GM19025 (cell line): ENCODE measurements around the gene AURKB.
"Not testable (repeated sequence)": the region's sequence is repeated elsewhere in the genome, so short reads cannot be mapped to it uniquely, and the experiment has no call there.

ENCODE experiments used
- ATAC-seq: cut with Tn5 transposase; IDR thresholded peaks from one replicate; pipeline ENCODE4 v1.9.1; 2021; ENCODE audit warnings: mild to moderate bottlenecking, low read depth, moderate library complexity; ENCODE audit not compliant: unreplicated experiment

Gene AURKB

DNA sequence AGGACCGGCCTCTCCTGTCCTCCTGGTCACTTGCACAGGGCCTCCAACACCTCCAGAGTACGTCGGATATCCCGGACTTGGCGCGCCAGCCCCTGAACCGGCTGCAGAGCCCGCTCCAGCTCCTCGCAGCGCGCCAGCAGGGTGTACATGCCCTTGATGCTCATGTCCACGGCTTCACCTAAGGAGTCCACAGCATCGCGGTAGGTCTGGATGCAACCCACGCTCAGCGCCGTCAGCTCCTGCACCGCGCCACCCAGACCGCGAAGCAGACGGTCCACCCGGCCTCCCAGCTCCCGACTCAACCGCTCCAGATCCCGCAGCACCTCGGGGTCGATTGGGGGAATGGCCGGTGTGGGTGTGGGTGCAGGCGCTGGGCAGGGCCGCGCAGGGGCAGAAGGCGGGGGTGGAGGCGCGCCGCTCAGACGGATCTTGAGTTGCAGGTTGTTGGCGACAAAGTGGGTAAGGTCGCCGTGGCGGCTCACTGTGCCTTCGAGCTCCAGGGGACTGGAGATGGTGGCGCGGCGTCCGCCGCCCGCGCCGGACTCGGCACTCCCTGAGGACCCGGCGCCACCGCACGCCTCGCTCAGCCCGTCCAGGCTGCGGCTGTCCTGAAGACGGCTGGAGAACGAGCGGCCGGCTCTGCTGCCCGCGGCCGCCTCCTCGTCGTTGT lies 21.2 kb downstream of the AURKB start:
- no peak for ATAC-seq

GRCh38 chr17:8188263-8188839 lies 22.0 kb downstream of the AURKB start:
- no peak for ATAC-seq

GRCh38 chr17:8187517-8188262 lies 22.7 kb downstream of the AURKB start:
- ATAC-seq = no peak

DNA sequence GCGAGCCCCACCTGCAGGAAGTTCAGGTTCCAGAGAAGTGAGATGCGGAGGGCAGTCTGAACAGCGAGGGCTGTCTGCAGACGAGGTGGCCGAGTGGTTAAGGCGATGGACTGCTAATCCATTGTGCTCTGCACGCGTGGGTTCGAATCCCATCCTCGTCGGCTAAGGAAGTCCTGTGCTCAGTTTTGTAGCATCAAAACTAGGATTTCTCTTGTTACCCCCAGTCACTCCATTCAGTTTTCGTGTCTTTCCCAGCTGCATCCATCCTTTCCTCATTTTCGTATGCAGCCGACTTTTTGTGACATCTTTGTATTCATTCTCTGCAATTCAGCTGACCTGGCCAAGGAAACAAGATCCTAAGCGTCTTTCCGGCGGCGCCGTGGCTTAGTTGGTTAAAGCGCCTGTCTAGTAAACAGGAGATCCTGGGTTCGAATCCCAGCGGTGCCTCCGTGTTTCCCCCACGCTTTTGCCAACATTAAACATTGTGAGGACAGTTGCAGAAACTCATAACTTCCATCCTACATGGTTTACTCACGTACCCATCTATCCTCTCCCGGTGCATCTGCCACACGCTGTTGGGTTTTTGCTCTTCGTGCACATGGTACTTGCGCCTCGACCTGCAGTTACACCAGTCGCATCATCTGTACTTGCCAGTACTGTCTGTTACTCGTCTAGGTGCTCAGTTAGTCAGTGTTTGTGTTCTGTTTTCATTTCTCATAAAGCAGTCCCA lies 23.4 kb downstream of the AURKB start:
- no peak for ATAC-seq

DNA sequence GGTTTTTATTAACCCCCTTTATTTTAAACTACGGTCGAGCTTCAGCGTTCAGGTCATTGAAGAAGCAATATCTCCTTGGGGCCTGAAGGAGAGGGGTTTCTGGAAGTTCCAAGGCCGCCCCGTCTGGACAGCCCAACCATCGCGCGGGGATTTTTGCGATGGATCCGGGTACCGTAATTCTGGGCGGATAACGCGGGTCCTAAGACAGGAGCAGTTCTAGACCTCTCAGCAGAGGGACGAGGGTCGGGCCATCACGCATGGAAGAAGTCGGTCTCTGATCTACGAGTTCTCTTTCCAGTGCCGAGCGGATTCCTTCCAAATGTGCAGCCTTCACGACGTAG lies 24.0 kb downstream of the AURKB start:
- ATAC-seq = no peak

DNA sequence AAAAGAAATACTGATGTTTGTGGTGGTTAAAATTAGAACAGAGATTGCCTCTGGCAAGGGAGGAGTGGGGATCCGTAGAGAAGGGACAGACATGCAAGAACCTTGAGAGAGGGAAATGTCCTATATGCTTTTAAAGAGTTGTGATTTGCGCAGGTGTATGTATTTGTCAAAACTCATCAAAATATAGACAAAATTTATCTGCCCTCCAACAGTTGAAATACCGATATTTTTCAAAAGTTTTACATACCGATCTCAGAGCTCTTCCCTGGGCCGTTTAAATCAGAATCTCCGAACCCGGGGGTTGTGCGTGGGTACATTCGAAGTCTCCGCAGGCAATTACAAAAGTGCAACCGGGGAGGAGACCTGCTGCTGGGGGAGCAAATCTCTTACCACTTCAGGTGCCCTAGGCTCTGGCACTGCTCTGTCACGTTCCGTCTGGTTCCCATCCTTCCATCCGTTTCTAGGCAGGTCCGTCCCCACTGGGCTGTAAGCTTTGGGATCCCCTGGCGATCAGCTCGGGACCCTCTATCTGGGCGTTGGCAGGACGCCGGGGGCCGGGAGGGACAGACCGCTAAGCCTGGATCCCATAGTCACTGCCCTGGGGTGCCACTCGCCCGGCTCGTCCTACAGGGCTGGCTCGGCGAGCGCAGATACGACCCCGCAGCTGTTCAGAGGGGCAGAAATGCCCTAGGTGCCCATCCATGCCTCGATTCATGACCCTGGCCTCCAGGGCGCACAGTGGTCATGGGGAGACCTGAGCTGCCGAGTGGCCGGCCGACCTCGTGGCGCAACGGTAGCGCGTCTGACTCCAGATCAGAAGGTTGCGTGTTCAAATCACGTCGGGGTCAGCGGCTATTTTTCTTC lies 24.6 kb downstream of the AURKB start:
- no peak for ATAC-seq

GRCh38 chr17:8176998-8177731 lies 33.2 kb downstream of the AURKB start:
- ATAC-seq = no peak

DNA sequence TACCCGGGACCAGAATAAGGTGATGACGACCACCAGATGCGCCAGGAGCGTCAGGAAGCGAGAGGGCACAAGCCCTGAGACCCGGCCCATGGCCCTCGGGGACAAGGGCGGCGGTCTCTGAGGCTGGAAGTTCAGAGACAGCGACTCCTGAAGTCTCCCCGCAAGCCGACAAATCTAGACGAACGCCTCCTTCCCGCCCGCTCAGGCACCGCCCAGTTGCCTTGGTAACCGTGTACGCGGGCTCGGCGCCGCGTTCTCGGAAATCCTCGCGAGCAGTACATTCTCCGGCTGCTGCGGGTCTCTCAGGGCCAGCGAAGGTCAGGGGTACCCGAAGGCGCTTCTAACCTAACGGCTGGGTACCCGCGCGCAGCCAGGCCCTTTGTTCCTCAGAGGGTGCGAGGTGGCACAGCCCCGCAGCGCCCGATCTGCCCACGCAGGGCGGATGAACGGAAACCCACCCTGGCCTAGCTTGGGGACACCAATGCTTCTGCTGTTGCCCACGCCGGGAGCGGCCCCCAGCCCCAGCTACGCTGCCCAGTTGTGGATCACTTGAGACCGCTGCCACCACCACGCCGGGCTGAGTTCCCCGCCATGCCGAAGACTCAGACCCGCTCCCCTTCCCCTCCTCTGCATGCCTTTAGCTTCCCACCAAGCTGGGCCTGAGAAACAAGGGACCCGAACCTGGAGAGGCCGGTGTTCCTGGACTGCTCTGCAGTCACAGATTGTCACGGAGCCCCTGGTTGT lies 34.0 kb downstream of the AURKB start, which contains the start of gene TMEM107:
TSS of gene TMEM107 (minus strand) at position 184 of the 744 bp plus-strand sequence. CDS start at position 90, 94 bp downstream.
- ATAC-seq = peak; percentile 43

- ATAC-seq = peak; percentile 3
Observed at GRCh38 chr17:8175795-8176196, 34.6 kb downstream of the AURKB start.

DNA sequence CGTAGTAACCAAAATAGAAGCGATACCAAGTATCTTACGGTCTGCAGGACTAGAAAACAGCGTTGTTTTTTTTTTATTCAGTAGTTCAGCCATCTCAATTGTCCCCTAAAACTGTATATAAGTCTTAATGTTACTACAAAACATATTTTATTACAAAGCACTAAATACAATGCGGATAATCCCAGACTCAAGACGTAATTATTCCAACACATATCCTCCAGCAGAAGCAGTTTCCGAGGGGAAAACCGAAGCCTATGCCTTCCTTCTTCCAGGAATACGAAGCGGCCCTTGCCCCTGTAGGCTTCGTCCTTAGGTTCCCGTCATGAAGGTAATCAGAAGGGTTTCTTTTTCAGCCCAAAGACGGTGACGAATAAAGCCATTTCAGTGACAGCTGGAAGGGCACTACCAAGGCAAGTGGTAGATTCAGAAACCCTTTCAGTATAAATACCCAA lies 36.5 kb downstream of the AURKB start:
- no peak for ATAC-seq

DNA sequence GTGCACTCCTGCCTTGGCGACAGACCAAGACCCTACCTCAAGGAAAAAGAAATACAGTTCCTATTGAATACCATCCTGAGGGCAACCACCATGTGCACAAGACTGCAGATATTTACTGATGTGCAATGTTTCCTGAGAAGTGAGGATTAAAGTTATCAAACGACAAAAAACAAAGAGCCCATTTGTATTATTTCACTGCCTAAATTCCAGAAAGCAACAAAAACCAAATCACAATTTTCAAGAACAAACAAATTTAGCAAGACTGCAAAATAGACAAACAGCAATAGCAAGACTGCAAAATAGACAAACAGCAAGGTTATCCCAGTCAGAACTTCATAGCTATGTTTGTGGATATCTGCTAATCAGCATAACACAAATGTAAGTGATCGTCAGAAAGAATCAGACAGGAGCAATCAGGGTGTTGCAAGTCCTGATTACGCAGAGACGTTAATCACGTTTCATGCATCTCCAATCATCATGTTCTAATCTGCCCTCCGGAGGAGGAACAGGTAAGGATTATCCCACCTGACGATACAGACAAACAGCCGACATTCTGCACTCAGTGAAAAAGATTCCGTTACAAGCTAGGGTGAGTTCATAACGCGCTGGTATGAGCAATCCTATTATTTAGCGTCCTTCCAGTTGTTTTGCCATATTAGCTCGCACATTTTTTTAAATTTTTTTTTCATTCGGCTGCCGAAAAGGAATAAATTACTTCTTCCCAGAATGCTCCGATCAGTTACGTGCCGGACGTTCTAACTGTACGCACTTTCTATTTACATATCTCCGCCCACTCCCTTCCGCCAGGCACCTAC lies 37.1 kb downstream of the AURKB start:
- peak; percentile 66 for ATAC-seq

DNA sequence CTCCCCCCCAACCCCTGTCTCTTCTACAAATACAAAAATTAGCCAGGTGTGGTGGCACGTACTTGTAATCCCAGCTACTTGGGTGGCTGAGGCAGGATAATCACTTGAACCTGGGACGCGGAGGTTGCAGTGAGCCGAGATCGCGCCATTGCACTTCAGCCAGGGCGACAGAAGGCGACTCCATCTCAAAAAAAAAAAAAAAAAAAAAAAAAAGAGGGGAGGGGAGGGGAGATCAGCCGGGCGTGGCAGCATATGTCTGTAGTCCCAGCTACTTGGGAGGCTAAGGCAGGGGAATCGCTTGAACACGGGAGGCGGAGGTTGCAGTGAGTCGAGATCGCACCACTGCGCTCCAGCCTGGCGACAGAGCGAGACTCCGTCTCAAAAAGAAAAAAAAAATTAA lies 40.2 kb downstream of the AURKB start:
- ATAC-seq = not testable (repeated sequence)

GRCh38 chr17:8167526-8167925 lies 42.8 kb downstream of the AURKB start:
- ATAC-seq = no peak

DNA sequence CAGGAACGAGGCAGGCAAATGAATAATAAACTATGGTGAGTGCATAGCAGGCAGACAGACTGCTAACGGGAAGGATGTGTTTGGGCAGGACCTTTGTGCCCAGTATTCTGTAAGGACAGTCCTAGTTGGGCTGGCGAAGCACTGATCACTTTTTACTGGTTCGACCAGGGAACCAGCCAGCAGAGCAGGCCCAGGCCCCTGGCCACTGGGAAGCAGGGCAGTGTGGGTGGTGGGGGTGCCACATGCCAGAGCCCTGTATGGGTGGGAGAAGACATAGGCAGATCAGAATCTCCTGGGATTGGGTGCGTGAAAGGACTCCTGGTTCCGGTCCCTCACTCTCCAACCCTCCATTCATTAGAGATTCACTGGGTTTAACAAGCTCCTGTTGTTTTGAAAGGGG lies 43.6 kb downstream of the AURKB start:
- ATAC-seq = no peak

DNA sequence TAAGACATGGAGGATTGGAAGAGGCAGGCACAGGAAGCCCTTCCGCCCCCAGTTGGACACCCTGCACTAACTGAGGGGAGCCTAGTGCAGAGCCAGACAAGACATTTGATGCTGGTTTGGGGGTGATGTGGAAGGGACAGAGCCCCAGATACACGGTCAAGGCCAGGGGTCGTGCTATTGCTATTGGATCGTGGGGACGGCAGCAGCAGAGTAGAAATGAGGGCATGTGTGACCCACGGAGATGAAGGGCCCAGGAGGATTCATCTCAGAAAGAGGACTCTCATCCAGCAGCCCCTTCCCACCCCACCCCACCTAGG lies 45.6 kb downstream of the AURKB start:
- no peak for ATAC-seq

DNA sequence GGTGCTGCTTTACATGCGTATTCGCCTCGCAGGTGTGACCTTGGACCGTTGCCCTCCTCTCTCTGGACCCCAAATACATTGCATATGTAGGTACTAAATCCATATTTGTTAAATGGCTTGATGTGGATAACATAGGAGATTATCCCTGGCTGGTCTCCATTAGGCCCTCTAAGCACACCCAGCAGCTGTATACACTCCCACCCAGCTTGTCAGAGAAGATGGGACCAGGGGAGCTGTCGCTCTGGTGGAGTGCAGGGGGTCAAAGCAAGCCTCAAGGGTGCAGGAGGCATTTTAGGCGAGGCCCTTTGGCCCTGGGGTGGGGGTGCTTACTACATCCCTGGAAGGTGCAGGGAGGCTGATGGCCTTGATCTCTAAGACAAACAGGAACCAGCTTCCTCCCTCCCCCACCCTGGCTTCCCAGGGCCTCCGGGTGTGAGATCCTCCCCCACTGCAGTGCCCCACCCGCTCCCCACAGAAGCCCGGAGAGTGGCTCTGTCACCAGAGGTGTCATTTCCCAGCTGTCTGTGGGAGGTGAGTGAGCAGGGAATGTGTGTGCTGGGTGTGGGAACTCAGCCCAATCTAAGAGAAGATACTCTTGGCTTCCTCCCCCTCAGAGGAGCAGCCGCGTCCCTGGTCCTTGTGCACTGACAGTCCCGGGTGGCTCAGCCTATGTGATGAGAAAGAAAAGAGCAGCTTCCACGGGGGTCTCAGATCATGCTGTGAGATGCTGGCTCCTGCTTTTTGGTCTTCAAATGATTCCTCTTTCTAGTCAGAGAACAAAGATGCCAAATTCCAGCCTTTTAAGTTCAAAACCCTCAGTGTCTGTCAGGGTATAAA lies 46.2 kb downstream of the AURKB start:
- no peak for ATAC-seq
